NCI-H2171 treated with DMSO at 0.1 percent for 48 hours (cell line): ENCODE measurements around the gene WDFY2.

Experiments
- DNase-seq: peaks from one replicate; lab custom pipeline; 2025; lab: John Stamatoyannopoulos, UW

Gene WDFY2

DNA sequence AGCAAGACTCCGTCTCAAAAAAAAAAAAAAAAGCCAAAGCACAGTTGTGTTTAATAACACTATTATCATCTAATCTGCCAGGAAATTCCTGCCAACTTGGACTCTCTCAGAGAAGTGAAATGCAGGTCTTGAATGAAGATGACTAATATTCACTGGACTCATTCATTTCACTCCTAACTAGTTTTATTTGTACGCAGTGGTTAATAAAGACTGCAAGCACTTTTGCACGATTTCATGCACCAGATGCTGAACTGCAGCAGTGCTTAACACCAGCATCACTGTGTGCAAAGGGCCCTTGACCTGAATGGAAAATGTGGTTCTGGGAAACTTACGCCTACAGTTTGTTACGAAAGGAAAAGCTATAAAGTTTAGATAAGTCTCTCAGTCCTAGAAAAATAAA is 156.4 kb downstream of the WDFY2 start:
- DNase-seq = no peak

DNA sequence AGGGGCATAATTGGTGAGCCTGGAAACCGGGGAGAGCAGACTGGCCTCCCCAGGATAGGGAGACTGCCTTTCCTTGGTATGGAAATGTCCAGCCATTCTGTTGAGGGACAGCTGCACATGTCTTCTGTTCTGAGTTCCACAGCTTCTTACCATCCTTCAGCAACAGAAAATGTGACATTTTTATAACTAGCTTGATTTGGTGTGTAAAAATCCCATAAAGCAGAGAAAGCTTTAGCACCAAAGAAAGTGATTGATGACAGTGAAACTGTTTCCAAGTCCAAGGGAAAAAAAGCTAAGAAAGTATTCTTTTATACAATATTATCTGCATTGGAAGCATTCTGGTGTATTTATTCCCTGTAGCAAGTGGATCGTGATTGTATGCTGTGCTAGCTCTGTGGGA is 157.8 kb downstream of the WDFY2 start:
- DNase-seq = no peak

DNA sequence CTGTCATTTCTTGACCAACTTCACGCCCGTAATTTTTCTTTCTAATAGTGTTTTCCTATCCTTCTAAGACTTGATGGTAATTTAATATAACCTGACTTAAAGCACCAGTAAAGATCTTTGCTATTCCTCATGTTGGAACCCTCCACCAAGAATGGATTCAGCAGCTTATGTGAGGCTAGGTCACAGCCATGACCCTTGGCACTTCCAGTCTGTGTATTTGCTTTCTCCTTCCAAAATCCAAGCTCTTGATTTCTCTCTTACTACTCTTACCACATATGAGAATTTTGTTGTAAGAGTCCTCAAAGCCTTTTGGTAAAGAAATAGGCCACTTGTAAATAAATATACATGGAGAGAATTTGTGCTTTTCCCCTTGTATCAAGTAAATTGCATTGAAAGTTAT is 158.3 kb downstream of the WDFY2 start:
- no peak for DNase-seq

- no peak for DNase-seq
Observed at GRCh38 chr13:51745243-51745642, 161.0 kb downstream of the WDFY2 start.

GRCh38 chr13:51746802-51747201 is 162.5 kb downstream of the WDFY2 start:
- DNase-seq = no peak

DNA sequence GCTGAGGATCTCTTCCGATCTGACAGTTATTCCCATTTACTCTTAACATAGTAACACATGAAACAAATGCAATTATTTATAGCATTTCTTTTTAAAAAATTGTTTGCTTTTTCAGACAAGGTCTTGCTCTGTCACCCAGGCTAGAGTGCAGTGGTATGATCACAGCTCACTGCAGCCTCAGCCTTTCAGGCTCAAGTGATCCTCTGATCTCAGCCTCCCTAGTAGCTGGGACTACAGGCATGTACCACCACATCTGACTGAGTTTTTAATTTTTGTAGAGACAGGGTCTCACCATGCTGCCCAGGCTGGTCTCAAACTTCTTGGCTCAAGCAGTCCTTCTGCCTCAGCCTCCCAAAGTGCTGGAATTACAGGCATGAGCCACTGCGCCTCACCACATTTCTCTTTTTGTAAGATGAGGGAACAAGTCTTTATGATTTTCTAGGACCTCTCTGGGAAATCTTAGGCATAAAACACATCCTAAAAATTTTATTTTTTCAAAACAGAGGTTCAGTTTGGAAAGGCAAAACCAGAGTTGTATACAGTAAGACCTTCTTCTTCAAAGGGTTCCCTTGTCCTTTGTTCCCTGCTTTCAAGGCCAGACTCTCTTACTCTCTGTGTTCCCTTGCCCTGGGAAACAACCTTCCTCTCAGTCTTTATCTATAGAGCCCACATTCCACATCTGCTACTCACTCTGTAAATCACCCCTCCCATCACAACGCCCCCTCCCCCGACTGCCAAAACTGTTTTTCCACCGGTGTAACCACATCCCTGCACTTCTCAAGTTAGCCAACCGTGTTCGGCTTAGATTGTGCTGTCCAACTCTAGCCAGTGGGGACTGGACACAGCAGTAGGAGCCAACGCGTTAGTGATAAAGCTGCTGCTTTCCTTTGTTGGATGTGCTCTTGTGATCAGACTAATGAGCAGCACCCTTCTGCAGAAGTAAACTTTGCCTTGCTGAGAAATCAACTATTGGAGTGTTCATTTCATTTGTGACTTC is 163.5 kb downstream of the WDFY2 start:
- no peak for DNase-seq

DNA sequence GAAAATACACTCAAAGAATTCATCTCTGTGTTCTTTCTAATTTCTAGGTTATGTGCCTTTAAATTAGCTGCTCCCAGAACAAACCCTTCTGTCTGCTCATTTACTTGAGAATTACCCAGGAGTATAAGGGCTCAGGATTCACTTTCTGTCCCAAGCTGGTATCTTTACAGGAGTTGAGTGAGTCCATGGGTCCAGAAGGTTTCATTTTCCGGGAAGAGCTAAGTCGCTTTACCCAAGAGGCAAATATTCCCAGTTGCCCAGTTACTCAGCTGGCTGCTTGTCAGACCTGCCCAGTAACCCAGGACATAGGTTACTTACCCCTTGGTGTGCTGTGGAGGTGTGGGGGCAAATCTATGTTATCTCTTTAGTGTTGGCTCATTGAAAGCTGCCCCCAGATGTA is 172.4 kb downstream of the WDFY2 start:
- no peak for DNase-seq

DNA sequence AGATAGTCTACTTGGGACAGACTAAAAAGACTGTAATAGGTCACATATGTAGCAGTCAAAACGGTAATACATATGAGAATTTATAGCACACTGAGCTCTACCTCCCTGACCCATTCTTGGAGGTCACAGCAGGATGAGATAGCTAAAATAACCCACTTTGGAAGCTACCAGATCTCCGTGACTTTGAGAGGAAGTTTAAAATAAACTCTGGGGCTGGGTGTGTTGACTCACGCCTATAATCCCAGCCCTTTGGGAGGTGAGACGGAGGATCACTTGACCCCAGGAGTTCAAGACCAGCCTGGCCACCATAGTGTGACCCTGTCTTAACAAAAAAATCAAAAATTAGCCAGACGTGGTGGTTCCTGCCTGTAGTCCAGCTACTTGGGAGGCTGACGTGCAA is 174.4 kb downstream of the WDFY2 start:
- no peak for DNase-seq

DNA sequence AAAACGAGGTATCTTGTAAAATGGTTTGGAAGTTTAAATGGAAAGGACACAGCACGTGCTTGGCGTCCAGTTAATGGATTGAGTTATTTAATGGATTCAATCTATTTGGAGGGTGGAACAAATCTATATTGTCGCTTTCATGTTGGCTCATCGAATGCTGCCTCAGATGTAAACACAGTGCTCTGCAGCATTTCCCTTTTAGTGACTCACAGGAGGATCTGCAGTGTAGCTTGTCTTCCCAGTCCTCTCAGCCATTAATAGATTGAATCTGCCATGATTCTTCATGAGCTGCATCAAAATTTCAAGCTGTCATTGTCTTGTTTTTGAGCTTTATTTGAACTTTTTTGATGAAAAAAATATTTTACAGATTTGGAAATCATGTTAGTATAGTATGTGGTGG is 175.0 kb downstream of the WDFY2 start:
- DNase-seq = no peak

- DNase-seq = no peak
Observed at GRCh38 chr13:51760592-51760991, 176.3 kb downstream of the WDFY2 start.

GRCh38 chr13:51761643-51762350 is 177.5 kb downstream of the WDFY2 start:
- no peak for DNase-seq

- no peak for DNase-seq
Observed at GRCh38 chr13:51763486-51763885, 179.2 kb downstream of the WDFY2 start.

DNA sequence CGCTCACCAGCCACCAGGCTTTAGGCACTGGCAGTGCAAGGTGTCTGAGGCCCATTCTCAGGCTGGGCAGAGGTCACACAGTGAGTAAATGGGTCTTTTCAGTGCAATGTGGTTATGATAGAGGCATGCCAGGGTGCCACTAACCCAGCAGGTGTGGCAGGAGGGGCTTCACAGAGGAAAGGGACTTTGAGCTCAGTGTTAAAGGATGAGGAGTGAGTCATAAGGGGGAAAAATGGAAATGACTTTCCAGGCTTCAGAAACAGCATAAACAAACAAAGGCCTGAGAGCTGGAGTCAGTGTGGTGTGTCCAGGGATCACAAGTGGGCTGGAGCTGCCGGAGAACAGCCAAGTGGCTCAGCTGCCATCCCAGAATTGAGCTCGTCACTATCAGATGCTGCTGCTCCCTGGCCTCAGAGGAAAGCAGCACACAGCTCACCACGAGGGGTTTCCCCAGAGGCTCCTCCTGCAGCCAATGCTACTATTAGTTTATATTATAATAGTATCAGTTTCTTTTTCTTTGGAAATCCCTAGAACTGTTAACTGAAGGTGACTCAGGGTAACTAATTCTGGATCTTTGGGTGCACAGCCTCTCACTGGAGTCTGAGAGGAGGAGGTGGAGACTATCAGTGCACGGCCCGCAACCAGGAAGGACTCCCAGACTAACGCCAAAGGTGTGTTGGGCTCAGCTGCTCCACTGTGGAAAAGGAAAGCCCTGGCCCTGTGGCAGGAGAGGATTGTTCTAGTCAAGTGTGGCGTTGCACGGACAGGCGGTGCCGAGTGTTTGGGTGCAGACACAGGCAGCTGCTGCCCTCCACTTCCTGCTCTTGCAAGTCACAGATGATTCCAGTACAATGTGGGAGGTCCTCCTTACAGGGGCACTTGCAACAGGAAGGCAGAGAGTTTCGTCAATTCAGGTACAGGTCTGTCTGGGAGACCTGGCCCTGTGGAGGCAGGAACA is 180.2 kb downstream of the WDFY2 start:
- no peak for DNase-seq

DNA sequence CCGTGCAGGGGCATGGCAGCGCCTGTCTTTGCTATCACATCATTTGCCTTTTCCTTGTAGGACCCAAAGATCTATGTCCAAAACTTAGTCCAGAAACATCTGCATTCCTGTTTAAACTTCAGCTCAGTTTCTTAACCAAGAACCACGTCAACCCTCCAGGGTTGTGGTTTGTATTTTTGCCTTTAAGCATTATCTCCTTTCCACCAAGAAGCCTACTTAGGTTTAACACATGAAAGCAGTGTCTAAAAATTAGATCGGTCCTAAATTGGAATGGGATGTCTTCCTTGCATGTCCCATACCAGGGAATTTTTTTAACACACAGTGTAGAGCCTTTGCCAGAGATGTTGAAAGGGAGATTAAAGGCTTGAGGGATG is 180.9 kb downstream of the WDFY2 start:
- no peak for DNase-seq

- no peak for DNase-seq
Observed at GRCh38 chr13:51767100-51767499, 182.8 kb downstream of the WDFY2 start.

- no peak for DNase-seq
Observed at GRCh38 chr13:51768378-51768921, 184.2 kb downstream of the WDFY2 start.

- no peak for DNase-seq
Observed at GRCh38 chr13:51768976-51769375, 184.7 kb downstream of the WDFY2 start.

DNA sequence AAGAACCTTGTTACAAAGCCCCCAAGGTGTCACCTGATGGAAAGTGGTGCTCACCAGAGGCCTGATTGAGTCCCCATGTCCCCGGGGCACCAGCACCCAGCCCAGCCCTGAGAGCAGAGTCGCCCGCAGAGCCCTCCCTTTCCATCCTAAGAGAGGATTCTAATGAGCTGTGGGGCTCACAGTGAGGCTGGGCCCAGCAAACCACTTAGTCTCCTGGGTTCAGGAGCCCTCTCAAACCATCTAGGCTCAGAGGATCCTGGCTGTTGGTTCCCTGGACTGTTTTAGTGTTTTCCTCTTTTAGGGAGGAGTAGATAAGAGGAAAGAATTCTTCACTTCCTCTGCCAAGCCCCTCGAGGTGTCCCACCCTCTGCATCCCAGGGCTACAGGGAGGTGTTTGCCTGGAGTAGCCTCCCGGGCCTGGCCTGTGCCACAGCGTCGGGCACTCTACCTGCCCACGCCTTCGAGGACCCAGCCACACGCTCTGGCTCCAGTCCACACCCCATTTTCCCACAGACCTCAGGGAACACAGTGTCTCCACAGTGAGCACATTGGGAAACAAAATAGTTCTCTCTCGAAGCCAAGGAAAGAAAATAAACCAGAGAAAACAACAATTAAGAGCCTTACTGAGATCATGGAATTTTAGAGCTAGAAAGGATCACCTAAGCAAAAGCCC is 185.3 kb downstream of the WDFY2 start:
- DNase-seq = no peak

DNA sequence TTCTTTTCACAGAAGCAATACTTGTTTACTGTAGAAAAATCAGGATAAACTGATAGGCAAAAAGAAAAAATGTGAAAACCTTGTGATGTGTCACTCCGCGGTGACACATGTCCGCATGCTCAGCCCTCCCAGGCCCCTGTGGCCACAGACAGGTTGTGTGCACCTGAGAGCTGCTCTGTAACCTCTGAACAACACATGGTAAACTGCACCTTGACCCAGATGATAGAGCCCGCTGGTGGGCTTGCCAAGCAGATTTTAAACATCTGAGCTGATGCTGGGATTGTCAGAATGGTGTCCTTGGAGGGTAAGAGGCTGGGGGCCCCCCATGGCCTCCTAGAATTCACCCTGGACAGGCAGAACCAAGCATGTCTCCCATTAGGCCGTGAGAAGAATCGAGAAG is 185.9 kb downstream of the WDFY2 start:
- DNase-seq = no peak

DNA sequence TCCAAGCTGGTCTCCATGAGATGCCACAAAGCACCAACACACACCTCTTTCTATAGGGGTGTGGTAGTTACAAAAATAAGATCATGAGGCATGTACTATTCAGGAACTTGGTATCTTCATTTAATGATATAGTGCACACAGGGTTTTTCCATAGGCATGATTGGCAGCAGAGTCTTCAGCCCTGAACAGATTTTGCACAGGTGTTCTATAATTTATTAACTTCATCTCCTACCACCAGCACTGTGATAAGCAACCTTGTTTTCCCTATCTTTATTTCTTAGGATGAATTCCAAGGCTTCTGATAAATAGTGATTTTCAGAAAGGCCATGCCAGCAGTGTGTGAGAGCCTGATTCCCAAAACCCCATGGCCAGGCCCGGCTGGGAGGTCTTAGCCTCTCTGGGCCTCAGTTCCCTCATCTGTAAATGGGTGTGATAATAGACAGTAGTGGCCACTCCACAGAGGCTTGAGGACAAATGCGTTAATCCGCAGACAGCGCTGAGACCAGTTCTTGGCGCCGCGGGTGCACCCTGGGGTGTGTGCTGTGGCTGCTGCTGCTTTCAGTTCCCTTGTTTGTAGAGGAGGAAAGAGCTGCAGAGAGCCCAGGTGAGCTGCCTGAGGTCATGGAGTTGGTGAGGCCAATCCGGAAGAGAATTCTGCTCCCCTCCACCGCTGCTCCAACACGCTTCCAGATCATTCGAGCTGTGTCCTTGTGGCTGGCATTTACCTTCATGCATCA is 186.6 kb downstream of the WDFY2 start:
- DNase-seq = no peak
